Measurements from ENCODE around the gene CACNG7. TPM values are rescaled to one million over a fixed set of nuclear protein-coding genes. Genes with fewer than 3 reads are reported as not detected.

The CACNG7 gene
- not detected in 2 replicates for total RNA-seq (2014; rRNA removed; shearing (Covaris generic); ENCODE audit: low replicate concordance)

GRCh38 chr19:53908935-53909415 is at the start of gene CACNG7:
CACNG7 (plus strand) TSS chr19:53909278; CDS start chr19:53912832, 3,554 bp downstream.
- H4K20me1 ChIP-seq (ENCODE audit: insufficient read depth, low read depth, low read length) = peaks cover 6% of the 10 kb centered on the region; the same call in 1 of the 2 replicates
- H3K27me3 ChIP-seq (ENCODE audit: low read length) = no peaks in the 10 kb centered on the region
- H3K9me2 ChIP-seq (replicated peaks; ENCODE audit: insufficient read depth, low read length) = no peaks in the 10 kb centered on the region
- H3K27ac ChIP-seq (ENCODE audit: low read length) = no peak within 1 kb of the TSS
- H3K9ac ChIP-seq (ENCODE audit: low read length) = no peak within 1 kb of the TSS
- no peaks in the 10 kb centered on the region for H3K9me3 ChIP-seq (ENCODE audit: low read length)
- H3K4me1 ChIP-seq (ENCODE audit: low read length) = no peaks in the 10 kb centered on the region
- H3K4me2 ChIP-seq (ENCODE audit: low read depth, low read length, poor library complexity, severe bottlenecking) = no peak within 1 kb of the TSS
- H2AFZ ChIP-seq (ENCODE audit: low read length) = no peak within 1 kb of the TSS
- no peaks in the 10 kb centered on the region for H3K36me3 ChIP-seq (ENCODE audit: insufficient read depth, low read length)
- no peak within 1 kb of the TSS for H3K4me3 ChIP-seq (ENCODE audit: low read length)
- no peaks in the 10 kb centered on the region for H3K79me2 ChIP-seq (ENCODE audit: low read length)
- peak; percentile 12 for DNase-seq

- Histone ChIP-seq H3K9ac (ENCODE audit: low read length) (no peak overlapping the region), H3K27ac (ENCODE audit: low read length) (no peak overlapping the region)
These were observed 44.7 kb upstream of the CACNG7 start for GRCh38 chr19:53864308-53864836.

GRCh38 chr19:53865523-53865917 is 43.6 kb upstream of the CACNG7 start:
- Histone ChIP-seq H3K27ac (ENCODE audit: low read length) (no peak overlapping the region), H2AFZ (ENCODE audit: low read length) (no peak overlapping the region), H3K9me3 (ENCODE audit: low read length) (no peaks in the 10 kb centered on the region), H3K4me1 (ENCODE audit: low read length) (peaks cover 5% of the 10 kb centered on the region), H3K4me2 (ENCODE audit: low read depth, low read length, poor library complexity, severe bottlenecking) (no peak overlapping the region), H3K9ac (ENCODE audit: low read length) (no peak overlapping the region), H3K4me3 (ENCODE audit: low read length) (no peak overlapping the region), H4K20me1 (ENCODE audit: insufficient read depth, low read depth, low read length) (no peaks in the 10 kb centered on the region), H3K9me2 (replicated peaks; ENCODE audit: insufficient read depth, low read length) (no peaks in the 10 kb centered on the region), H3K36me3 (ENCODE audit: insufficient read depth, low read length) (no peaks in the 10 kb centered on the region), H3K79me2 (ENCODE audit: low read length) (no peaks in the 10 kb centered on the region), H3K27me3 (ENCODE audit: low read length) (no peaks in the 10 kb centered on the region)
- no peak for DNase-seq

More at GRCh38 chr19:53864308-53864836, 44.7 kb upstream of the CACNG7 start:
- H3K79me2 ChIP-seq (ENCODE audit: low read length) = no peaks in the 10 kb centered on the region
- no peaks in the 10 kb centered on the region for H3K36me3 ChIP-seq (ENCODE audit: insufficient read depth, low read length)
- H3K27me3 ChIP-seq (ENCODE audit: low read length) = no peaks in the 10 kb centered on the region
- H3K4me3 ChIP-seq (ENCODE audit: low read length) = no peak overlapping the region
- H3K9me3 ChIP-seq (ENCODE audit: low read length) = no peaks in the 10 kb centered on the region
- no peaks in the 10 kb centered on the region for H3K9me2 ChIP-seq (replicated peaks; ENCODE audit: insufficient read depth, low read length)
- H4K20me1 ChIP-seq (ENCODE audit: insufficient read depth, low read depth, low read length) = no peaks in the 10 kb centered on the region
- H3K4me2 ChIP-seq (ENCODE audit: low read depth, low read length, poor library complexity, severe bottlenecking) = no peak overlapping the region
- peaks cover 5% of the 10 kb centered on the region for H3K4me1 ChIP-seq (ENCODE audit: low read length)
- H2AFZ ChIP-seq (ENCODE audit: low read length) = no peak overlapping the region
- DNase-seq = no peak

- no peaks in the 10 kb centered on the region for H3K79me2 ChIP-seq (ENCODE audit: low read length)
- no peak overlapping the region for H2AFZ ChIP-seq (ENCODE audit: low read length)
- H3K36me3 ChIP-seq (ENCODE audit: insufficient read depth, low read length) = no peaks in the 10 kb centered on the region
- H3K9me3 ChIP-seq (ENCODE audit: low read length) = no peaks in the 10 kb centered on the region
- no peaks in the 10 kb centered on the region for H3K9me2 ChIP-seq (replicated peaks; ENCODE audit: insufficient read depth, low read length)
- H3K4me2 ChIP-seq (ENCODE audit: low read depth, low read length, poor library complexity, severe bottlenecking) = no peak overlapping the region
- peaks cover 5% of the 10 kb centered on the region for H3K4me1 ChIP-seq (ENCODE audit: low read length)
- H3K9ac ChIP-seq (ENCODE audit: low read length) = no peak overlapping the region
- H3K4me3 ChIP-seq (ENCODE audit: low read length) = no peak overlapping the region
- H4K20me1 ChIP-seq (ENCODE audit: insufficient read depth, low read depth, low read length) = no peaks in the 10 kb centered on the region
- no peak overlapping the region for H3K27ac ChIP-seq (ENCODE audit: low read length)
- H3K27me3 ChIP-seq (ENCODE audit: low read length) = no peaks in the 10 kb centered on the region
- DNase-seq = no peak
These were observed 42.9 kb upstream of the CACNG7 start for GRCh38 chr19:53865918-53866864.

- Histone ChIP-seq H2AFZ (ENCODE audit: low read length) (no peak overlapping the region), H3K4me2 (ENCODE audit: low read depth, low read length, poor library complexity, severe bottlenecking) (peak overlapping the region; percentile 20), H3K9me3 (ENCODE audit: low read length) (no peaks in the 10 kb centered on the region), H3K9me2 (replicated peaks; ENCODE audit: insufficient read depth, low read length) (no peaks in the 10 kb centered on the region), H3K9ac (ENCODE audit: low read length) (no peak overlapping the region), H3K27ac (ENCODE audit: low read length) (no peak overlapping the region), H3K36me3 (ENCODE audit: insufficient read depth, low read length) (no peaks in the 10 kb centered on the region), H3K27me3 (ENCODE audit: low read length) (no peaks in the 10 kb centered on the region), H3K79me2 (ENCODE audit: low read length) (no peaks in the 10 kb centered on the region), H4K20me1 (ENCODE audit: insufficient read depth, low read depth, low read length) (no peaks in the 10 kb centered on the region), H3K4me3 (ENCODE audit: low read length) (no peak overlapping the region), H3K4me1 (ENCODE audit: low read length) (peaks cover 5% of the 10 kb centered on the region)
- DNase-seq = no peak
These were observed 42.2 kb upstream of the CACNG7 start for GRCh38 chr19:53866865-53867224.

GRCh38 chr19:53867225-53868090 is 41.6 kb upstream of the CACNG7 start, which contains the start of gene MYADM:
MYADM (plus strand) TSS chr19:53867883; CDS start chr19:53873530, 5,647 bp downstream.
- H4K20me1 ChIP-seq (ENCODE audit: insufficient read depth, low read depth, low read length) = no peaks in the 10 kb centered on the region
- no peaks in the 10 kb centered on the region for H3K9me3 ChIP-seq (ENCODE audit: low read length)
- H3K4me3 ChIP-seq (ENCODE audit: low read length) = no peak within 1 kb of the TSS
- peak within 1 kb of the TSS; percentile 20 for H3K4me2 ChIP-seq (ENCODE audit: low read depth, low read length, poor library complexity, severe bottlenecking)
- H3K9me2 ChIP-seq (replicated peaks; ENCODE audit: insufficient read depth, low read length) = no peaks in the 10 kb centered on the region
- DNase-seq = peak; percentile 93
- no peaks in the 10 kb centered on the region for H3K36me3 ChIP-seq (ENCODE audit: insufficient read depth, low read length)
- no peak within 1 kb of the TSS for H3K9ac ChIP-seq (ENCODE audit: low read length)
- no peaks in the 10 kb centered on the region for H3K27me3 ChIP-seq (ENCODE audit: low read length)
- no peaks in the 10 kb centered on the region for H3K79me2 ChIP-seq (ENCODE audit: low read length)
- no peak within 1 kb of the TSS for H2AFZ ChIP-seq (ENCODE audit: low read length)
- H3K4me1 ChIP-seq (ENCODE audit: low read length) = peaks cover 5% of the 10 kb centered on the region
- no peak within 1 kb of the TSS for H3K27ac ChIP-seq (ENCODE audit: low read length)

- no peak overlapping the region for H2AFZ ChIP-seq (ENCODE audit: low read length)
- no peak overlapping the region for H3K4me3 ChIP-seq (ENCODE audit: low read length)
- H3K4me2 ChIP-seq (ENCODE audit: low read depth, low read length, poor library complexity, severe bottlenecking) = no peak overlapping the region
- no peaks in the 10 kb centered on the region for H3K9me2 ChIP-seq (replicated peaks; ENCODE audit: insufficient read depth, low read length)
- H3K9ac ChIP-seq (ENCODE audit: low read length) = no peak overlapping the region
- DNase-seq = no peak
- no peaks in the 10 kb centered on the region for H3K79me2 ChIP-seq (ENCODE audit: low read length)
- H3K36me3 ChIP-seq (ENCODE audit: insufficient read depth, low read length) = no peaks in the 10 kb centered on the region
- H3K27me3 ChIP-seq (ENCODE audit: low read length) = no peaks in the 10 kb centered on the region
- no peak overlapping the region for H3K27ac ChIP-seq (ENCODE audit: low read length)
- peaks cover 5% of the 10 kb centered on the region for H3K4me1 ChIP-seq (ENCODE audit: low read length)
- no peaks in the 10 kb centered on the region for H3K9me3 ChIP-seq (ENCODE audit: low read length)
- H4K20me1 ChIP-seq (ENCODE audit: insufficient read depth, low read depth, low read length) = no peaks in the 10 kb centered on the region
These were observed 40.8 kb upstream of the CACNG7 start for GRCh38 chr19:53868091-53868891.

All from Karpas-422 (cell line).